ENCODE measurements around the gene MNAT1.

The MNAT1 gene

GRCh38 chr14:60863249-60863648 is 128.7 kb downstream of the MNAT1 start:
- TF ChIP-seq NFIC (IDR thresholded peaks at IDR 0.05) (no peak), YY1 (IDR thresholded peaks at IDR 0.05; ENCODE audit: low read depth) (no peak), FOXM1 (IDR thresholded peaks at IDR 0.05; ENCODE audit: borderline replicate concordance, low read depth) (no peak), TEAD4 (IDR thresholded peaks at IDR 0.05) (no peak), TCF12 (IDR thresholded peaks at IDR 0.05; ENCODE audit: low read depth) (no peak), REST (IDR thresholded peaks at IDR 0.05; ENCODE audit: low read depth) (no peak), USF1 (IDR thresholded peaks at IDR 0.05) (no peak), RAD21 (IDR thresholded peaks at IDR 0.05; ENCODE audit: low read depth) (no peak), CEBPB (IDR thresholded peaks at IDR 0.05) (no peak), ZBTB7A (IDR thresholded peaks at IDR 0.05; ENCODE audit: low read depth) (no peak), TAF1 (IDR thresholded peaks at IDR 0.05; ENCODE audit: low read depth) (no peak), CREB1 (IDR thresholded peaks at IDR 0.05; ENCODE audit: low read depth) (no peak), EP300 (IDR thresholded peaks at IDR 0.05; ENCODE audit: borderline replicate concordance) (no peak)

GRCh38 chr14:60865378-60866127 is 131.0 kb downstream of the MNAT1 start:
- no peak for TF ChIP-seq EP300 (IDR thresholded peaks at IDR 0.05; ENCODE audit: borderline replicate concordance)

GRCh38 chr14:60867503-60868172 is 133.1 kb downstream of the MNAT1 start:
- TF ChIP-seq EGR1 (IDR thresholded peaks at IDR 0.05) (no peak), MAX (IDR thresholded peaks at IDR 0.05) (no peak), RAD21 (IDR thresholded peaks at IDR 0.05; ENCODE audit: low read depth) (no peak), USF1 (IDR thresholded peaks at IDR 0.05) (no peak), TCF12 (IDR thresholded peaks at IDR 0.05; ENCODE audit: low read depth) (no peak), ZBTB7A (IDR thresholded peaks at IDR 0.05; ENCODE audit: low read depth) (no peak)

GRCh38 chr14:60878121-60878520 is 143.6 kb downstream of the MNAT1 start:
- no peak for TF ChIP-seq EP300 (IDR thresholded peaks at IDR 0.05; ENCODE audit: borderline replicate concordance)
- no peak for TF ChIP-seq TEAD4 (IDR thresholded peaks at IDR 0.05)
- TF ChIP-seq TCF12 (IDR thresholded peaks at IDR 0.05; ENCODE audit: low read depth) = no peak
- no peak for TF ChIP-seq YY1 (IDR thresholded peaks at IDR 0.05; ENCODE audit: low read depth)
- TF ChIP-seq REST (IDR thresholded peaks at IDR 0.05; ENCODE audit: low read depth) = no peak
- no peak for TF ChIP-seq CEBPB (IDR thresholded peaks at IDR 0.05)
- TF ChIP-seq MAX (IDR thresholded peaks at IDR 0.05) = no peak
- no peak for TF ChIP-seq NFIC (IDR thresholded peaks at IDR 0.05)
- no peak for TF ChIP-seq FOXM1 (IDR thresholded peaks at IDR 0.05; ENCODE audit: borderline replicate concordance, low read depth)
- TF ChIP-seq CREB1 (IDR thresholded peaks at IDR 0.05; ENCODE audit: low read depth) = no peak
- TF ChIP-seq EGR1 (IDR thresholded peaks at IDR 0.05) = no peak
- TF ChIP-seq RAD21 (IDR thresholded peaks at IDR 0.05; ENCODE audit: low read depth) = no peak
- no peak for TF ChIP-seq USF1 (IDR thresholded peaks at IDR 0.05)

GRCh38 chr14:60878536-60878935 is 144.0 kb downstream of the MNAT1 start:
- TF ChIP-seq TEAD4 (IDR thresholded peaks at IDR 0.05) (no peak), USF1 (IDR thresholded peaks at IDR 0.05) (no peak), REST (IDR thresholded peaks at IDR 0.05; ENCODE audit: low read depth) (no peak), MAX (IDR thresholded peaks at IDR 0.05) (no peak), EP300 (IDR thresholded peaks at IDR 0.05; ENCODE audit: borderline replicate concordance) (no peak), FOXM1 (IDR thresholded peaks at IDR 0.05; ENCODE audit: borderline replicate concordance, low read depth) (no peak), CEBPB (IDR thresholded peaks at IDR 0.05) (no peak), RAD21 (IDR thresholded peaks at IDR 0.05; ENCODE audit: low read depth) (no peak), CREB1 (IDR thresholded peaks at IDR 0.05; ENCODE audit: low read depth) (no peak), YY1 (IDR thresholded peaks at IDR 0.05; ENCODE audit: low read depth) (no peak), ZBTB7A (IDR thresholded peaks at IDR 0.05; ENCODE audit: low read depth) (no peak), TCF12 (IDR thresholded peaks at IDR 0.05; ENCODE audit: low read depth) (no peak), NFIC (IDR thresholded peaks at IDR 0.05) (no peak), TAF1 (IDR thresholded peaks at IDR 0.05; ENCODE audit: low read depth) (no peak), EGR1 (IDR thresholded peaks at IDR 0.05) (no peak)
